HG02571 (cell line): ENCODE data around the gene CPT1B.
"Not testable (repeated sequence)": the region's sequence is repeated elsewhere in the genome, so short reads cannot be mapped to it uniquely, and the experiment has no call there.

Experiments used
- ATAC-seq: cut with Tn5 transposase; IDR thresholded peaks from one replicate; pipeline ENCODE4 v1.9.1; 2021; ENCODE audit warnings: mild to moderate bottlenecking, moderate library complexity; ENCODE audit not compliant: unreplicated experiment

The CPT1B gene

DNA sequence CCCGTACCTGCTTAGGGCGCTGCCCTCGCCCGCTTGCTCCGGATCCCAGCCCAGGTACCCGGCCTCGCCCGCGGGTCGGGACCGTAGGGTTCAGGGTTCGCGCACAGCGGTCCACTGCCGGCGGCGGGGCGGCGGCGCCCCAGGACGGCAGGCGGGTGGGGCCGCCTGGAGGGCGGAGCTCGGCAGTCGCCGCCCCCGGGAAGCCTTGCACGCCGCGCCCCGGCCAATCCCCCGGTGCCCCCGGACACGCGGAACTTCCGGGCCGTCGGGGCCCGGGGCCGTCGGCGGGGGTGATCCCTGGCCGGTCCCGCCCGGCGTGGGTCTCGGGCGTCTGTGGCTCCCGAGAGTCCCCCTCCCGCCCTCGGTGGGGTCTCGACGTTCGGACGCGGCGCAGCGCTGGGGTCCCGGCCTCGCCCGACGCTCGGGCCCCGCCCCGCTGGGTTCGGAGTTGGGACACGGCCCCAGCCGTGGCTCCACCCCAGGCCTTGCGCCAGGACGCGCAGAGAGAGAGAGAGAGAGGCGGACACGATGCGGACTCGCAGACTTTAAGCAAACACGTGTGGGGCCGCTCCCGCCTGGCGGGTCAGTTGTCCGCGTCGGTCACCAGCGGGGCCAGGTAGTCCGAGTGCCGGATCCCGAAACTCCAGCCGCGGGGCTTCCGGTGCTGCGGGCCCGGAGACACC, 48.2 kb downstream of the CPT1B start, which contains the start of gene TYMP:
Gene TYMP, minus strand, starts transcription at position 116 of the 683 bp plus-strand sequence. CDS start 303 bp downstream, outside the sequence.
- peak; percentile 15 for ATAC-seq

DNA sequence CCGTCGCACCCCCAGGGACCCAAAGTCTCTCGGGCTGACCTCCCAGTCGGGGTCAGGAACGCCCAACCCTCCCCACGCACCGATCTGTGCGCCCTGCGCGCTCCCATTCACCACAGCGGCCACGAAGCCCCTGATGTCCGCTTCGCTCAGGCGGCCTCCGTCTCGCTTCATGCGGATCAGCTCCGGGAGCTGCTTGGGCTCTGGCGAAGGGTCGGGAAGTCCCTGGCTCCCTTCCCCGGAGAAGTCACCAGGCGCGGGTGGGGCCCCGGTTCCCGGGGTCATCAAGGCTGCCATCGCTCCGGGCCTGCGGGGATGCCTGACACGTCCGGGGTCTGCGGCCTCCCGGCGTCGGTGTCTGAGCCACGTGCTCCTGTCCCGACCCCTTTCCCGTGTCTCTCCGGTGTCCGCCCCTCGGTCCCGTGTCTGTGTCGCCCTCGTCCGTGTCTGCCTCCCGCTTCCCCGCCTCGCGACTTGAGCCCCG, 48.8 kb downstream of the CPT1B start:
- ATAC-seq, result no peak

GRCh38 chr22:50528682-50529415, 49.4 kb downstream of the CPT1B start:
- no peak for ATAC-seq

- no peak for ATAC-seq
These were observed 50.1 kb downstream of the CPT1B start for GRCh38 chr22:50527921-50528681.

DNA sequence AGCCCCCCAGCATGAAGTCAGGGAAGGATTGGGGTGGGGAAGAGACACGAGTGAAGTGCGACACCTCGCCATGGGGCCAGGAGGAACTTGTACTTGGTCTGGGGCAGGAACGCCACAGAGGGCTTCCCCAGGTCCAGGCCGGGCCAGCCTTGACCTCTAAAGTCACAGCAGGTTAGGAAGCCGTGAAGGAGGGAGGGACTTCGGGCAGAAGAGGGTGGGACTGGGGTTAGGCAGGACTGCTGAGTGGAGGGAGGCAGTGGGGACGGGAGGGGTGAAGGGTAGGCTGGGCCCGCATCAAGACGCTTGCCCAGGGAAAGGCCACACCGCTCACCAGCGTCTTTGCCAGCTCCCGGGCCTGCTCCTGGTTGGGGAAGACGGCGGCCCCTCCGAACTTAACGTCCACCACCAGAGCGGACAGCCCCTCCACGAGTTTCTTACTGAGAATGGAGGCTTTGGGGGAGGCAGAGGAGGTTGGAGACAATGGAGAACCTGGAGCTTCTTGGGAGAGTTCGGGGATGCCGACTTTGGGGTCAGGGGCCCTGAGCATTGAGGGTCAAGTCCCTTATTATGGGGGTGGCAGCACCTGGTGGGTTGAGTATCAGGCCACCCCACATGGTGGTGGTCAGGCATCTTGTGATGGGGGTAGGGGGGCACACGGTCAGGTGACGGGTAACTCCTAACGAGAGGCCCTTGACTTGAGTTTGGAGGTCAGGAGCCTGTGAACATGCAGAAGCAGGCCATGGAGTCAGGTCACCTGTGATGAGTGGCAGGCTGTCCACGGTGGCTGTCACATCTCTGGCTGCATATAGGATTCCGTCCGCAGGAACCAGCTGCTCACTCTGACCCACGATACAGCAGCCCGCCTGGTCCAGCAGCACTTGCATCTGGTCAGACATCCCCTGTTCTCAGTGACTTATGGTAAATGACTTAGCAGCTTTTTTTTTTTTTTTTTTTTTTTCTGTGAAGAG, 51.1 kb downstream of the CPT1B start:
- no peak for ATAC-seq

GRCh38 chr22:50526108-50526833, 52.0 kb downstream of the CPT1B start:
- peak; percentile 22 for ATAC-seq

DNA sequence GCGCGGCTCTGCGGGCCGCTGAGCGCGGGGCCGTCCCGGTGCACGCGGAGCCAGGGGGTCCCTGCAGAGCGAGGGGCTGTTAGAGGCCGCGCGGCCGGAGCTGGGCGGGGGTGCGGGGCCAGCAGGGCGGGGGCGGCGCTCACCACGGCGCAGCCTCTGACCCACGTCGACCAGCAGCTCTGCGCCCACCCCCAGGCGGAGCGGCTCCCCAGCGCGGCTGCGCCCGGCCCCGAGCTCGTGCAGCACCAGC, 52.4 kb downstream of the CPT1B start:
- ATAC-seq, result no peak

DNA sequence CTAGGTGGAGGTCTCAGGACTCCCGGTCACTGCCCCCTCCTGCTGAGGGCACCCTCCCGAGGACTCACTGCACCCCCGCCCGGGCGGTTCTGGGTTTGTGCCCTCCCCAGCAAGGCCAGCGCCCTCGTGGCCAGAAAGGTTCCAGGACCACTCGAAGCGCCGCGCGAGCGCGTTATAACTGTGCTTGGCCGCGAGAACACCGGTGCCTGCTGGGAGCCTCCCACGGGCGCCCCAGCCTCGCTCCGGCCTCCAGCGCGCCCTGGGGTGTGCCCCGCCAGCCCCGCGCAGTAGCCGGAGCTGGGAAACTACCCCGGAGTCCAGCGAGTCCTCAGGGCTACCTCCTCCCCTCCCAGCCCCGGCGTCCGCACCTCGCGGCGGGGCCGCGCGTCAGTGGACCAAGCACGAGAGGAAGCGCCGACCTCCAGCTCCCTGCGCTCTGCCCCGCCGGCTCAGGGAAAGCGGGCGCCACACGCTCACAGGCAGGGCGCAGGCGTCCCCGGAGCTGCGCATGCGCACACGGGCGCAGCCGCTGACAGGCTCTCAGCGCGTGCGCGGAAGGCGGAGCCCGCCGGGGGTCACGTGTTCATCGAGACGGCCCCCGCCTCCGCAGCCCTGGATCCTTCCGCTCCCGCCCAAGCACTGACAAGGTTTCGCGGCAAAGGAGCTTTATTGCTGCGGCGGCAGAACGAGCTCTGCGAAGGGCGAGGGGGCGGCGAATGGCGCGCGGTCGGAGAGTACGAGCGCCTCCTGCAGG, 52.9 kb downstream of the CPT1B start, which contains the start of gene SCO2:
Gene SCO2, minus strand, starts transcription at position 495 of the 754 bp plus-strand sequence. CDS start 1,187 bp downstream, outside the sequence.
- ATAC-seq, result peak; percentile 36

DNA sequence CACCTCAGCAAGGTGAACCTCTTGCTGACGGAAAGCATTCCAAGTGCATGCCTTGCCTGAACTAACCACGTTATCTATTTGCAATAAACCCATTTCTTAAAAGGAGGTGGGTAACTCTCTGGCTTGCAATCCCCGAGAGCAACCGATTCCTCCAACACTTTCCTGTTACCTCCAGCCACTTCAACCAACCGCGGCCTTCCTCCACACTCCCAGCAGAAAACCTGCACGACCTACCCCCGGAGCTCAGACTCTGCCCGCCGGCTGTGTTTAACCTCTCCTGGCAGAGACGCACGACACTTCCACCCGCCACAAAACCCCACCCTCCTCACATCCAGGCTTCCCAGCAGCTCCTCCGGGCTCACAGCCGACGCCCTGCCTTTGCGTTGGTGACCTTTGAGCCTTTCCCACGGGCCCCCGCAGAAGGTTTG, 53.5 kb downstream of the CPT1B start:
- no peak for ATAC-seq

DNA sequence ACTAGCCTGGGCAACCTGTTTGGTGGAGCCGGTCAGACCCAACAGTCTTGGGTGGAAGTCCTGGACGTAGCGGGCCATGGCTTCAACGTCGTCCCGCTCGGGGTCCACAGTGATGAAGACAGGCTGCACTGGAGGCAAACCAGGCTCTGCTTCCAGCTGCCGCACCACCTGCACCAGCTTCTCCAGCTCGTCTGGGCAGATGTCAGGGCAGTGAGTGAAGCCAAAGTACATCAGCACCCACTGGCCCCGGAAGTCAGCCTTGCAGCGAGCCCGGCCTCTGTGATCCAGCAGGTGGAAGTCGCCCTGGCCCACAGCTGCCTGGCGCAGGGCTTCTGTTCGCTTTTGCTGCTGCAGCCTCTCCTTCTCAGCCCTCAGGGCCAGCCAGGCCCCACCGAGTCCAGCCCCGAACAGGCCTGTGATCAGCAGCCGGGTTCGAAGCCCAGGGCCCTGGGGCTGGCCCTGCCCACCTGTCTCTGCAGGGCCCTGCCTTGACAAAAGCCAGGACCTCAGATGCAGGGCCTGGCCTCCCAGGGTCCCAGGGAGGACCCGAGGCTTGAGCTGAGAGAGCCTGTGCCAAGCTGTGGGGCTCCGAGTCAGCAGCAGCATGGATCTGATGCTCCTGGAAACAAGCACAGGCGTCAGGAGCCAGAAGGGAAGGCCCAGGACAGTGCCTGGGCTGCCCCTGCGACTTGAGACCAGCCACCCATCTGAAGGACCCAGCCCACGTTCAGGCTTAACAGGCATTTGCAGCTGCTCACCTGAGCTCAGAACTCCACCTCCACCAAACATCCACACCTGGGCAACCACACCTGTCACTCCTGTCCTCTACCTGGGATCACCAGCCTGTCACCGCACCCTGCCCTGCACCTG, 54.2 kb downstream of the CPT1B start:
- no peak for ATAC-seq

GRCh38 chr22:50523458-50523805, 54.8 kb downstream of the CPT1B start:
- no peak for ATAC-seq

DNA sequence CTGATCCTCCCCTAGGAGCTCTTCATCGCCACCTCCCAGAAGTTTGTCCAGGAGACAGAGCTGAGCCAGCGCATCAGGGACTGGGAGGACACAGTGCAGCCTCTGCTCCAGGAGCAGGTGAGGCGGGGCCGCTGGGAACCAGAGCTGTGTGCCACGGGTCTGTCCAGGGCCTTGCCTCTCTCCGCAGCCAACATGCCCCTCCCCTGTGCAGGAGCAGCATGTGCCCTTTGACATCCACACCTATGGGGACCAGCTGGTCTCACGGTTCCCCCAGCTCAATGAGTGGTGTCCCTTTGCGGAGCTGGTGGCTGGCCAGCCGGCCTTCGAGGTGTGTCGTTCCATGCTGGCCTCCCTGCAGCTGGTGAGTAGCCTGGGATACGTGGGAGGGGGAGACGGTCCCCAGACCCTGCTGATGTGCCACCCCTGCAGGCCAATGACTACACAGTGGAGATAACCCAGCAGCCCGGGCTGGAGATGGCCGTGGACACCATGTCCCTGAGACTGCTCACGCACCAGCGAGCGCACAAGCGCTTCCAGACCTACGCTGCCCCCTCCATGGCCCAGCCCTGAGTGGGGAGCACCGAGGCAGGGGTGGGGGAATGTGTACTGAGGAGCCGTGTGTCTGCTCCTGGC, 55.3 kb downstream of the CPT1B start:
- ATAC-seq, result no peak

DNA sequence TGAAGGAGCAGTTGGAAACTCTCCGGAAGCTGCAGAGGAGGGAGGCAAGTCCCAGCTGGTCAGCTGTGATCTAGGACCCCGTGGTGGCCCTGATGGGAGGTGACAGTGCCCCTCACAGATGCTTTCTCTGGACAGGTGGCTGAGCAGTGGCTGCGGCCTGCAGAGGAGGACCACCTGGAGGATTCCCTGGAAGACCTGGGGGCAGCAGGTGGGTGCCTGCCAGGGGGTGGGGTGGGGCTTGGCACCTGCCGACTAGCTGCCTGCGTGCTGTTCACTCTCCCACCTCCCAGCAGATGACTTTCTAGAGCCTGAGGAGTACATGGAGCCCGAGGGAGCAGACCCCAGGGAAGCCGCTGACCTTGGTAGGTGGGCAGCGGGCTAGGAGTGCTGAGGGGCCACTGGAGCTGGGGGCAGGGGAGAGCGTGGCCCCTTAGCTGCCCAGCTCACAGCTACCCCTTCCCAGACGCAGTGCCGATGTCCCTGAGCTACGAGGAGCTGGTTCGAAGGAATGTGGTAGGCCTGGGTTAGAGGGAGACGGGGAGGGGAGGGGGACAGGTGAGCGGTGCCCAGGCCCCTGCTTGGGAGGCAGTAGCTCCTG, 55.9 kb downstream of the CPT1B start:
- no peak for ATAC-seq

GRCh38 chr22:50521710-50522109, 56.5 kb downstream of the CPT1B start:
- ATAC-seq, result no peak

DNA sequence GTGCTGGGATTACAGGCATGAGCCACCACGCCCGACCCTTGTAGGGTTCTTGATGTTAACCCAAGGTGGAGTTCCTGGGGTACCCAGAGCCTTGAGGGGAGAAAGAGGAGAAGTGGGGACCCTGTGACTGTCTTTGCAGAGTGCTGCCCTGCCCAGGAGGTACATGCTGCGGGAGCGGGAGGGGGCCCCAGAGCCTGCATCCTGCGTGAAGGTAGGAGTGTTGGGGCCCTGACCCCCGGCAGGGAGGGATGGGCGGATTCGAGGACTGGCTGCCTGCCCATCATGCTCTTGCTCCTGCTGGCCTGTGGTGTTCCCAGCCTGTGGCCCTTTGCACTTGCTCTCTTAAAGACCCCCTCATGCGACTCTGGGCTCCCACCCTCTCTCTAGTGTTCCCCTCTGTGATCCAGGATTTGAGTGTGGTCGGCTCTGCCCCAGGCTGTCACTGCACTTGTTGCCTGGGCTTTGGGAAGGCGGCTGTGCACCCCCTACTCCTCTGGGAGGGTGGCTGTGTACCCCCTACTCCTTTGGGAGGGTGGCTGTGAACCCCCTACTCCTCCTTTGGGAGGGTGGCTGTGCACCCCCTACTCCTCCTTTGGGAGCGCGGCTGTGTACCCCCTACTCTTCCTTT, 57.3 kb downstream of the CPT1B start:
- no peak for ATAC-seq

DNA sequence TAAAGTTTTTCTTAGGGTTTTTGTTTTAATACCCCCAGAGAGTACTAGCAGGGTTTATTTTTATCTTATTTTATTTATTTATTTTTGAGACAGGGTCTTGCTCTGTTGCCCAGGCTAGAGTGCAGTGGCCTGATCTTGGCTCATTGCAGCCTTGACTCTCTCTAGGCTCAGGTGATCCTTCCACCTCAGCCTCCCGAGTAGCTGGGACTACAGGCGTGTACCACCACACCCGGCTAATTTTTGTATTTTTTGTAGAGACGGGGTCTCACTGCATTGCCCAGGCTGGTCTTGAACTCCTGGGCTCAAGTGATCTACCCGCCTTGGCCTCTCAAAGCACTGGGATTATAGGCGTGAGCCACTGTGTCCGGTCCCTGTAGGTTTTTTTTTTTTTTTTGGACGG, 58.0 kb downstream of the CPT1B start:
- not testable (repeated sequence) for ATAC-seq

DNA sequence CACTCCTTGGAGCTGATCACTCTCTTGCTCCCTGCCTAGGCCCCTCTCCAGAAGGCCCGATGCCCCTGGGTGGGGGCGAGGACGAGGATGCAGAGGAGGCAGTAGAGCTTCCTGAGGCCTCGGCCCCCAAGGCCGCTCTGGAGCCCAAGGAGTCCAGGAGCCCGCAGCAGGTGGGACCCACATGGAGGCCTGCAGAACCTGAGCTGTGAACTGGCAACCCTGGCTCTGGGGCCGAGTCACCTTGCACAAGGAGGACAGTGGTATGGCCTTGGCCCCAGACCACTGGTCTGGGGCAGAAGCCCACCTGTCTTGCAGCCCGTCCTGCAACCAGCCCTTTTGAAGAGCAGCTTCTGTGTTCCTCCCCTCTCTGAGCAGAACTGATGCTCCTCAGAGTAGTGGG, 59.1 kb downstream of the CPT1B start:
- ATAC-seq, result no peak
